Keratinocyte (primary cell): ENCODE measurements around the gene HS1BP3.
A peak's percentile ranks its signal among the peaks of the same experiment; 100 is the strongest.

Experiments used
- CTCF ChIP-seq, 3 experiments: IDR thresholded peaks in 1 of 3; conservative IDR thresholded peaks in 1 of 3; optimal IDR thresholded peaks in 1 of 3; 2 replicates in 2 of 3; 3 replicates in 1 of 3; pipeline versions ENCODE3 to v1.5.1; 2011; ENCODE audit warnings: low read length in 3 of 3, mild to moderate bottlenecking in 3 of 3, moderate library complexity in 2 of 3, control low read depth in 1 of 3, inconsistent platforms in 1 of 3; ENCODE audit not compliant: insufficient read depth in 2 of 3; ENCODE audit errors: extremely low read depth in 1 of 3
- EZH2 ChIP-seq: IDR thresholded peaks from one replicate; pipeline ENCODE4 v1.6.1; 2012; ENCODE audit warnings: inconsistent platforms, mild to moderate bottlenecking, low read length, moderate library complexity

- TF ChIP-seq CTCF (optimal IDR thresholded peaks at IDR 0.05 in 1 of 3, IDR thresholded peaks at IDR 0.05 in 1 of 3, conservative IDR thresholded peaks at IDR 0.05 in 1 of 3; ENCODE audit: extremely low read depth in 1 of 3, insufficient read depth in 2 of 3, low read length in 3 of 3) (no peak), EZH2 (peak; percentile 98)
Measured at GRCh38 chr2:20671036-20671735, 20.3 kb upstream of the HS1BP3 start.
